Right lung (tissue), 10 donors: Measurements from ENCODE around the gene NT5DC4. TPM values are rescaled to one million over a fixed set of nuclear protein-coding genes. Genes with fewer than 3 reads are reported as not detected.

Experiments
- DNase-seq, 2 donors: peaks; one replicate each; pipeline ENCODE4 v3.0.0-alpha.2; 2013
- long read RNA-seq, 8 donors: transcript quantifications; one replicate each; lab custom pipeline, GENCODE V29; 2026
- polyA plus RNA-seq, 5 donors: library from polyadenylated mRNA; unstranded; fragments of 120-200 nt; gene quantifications; one replicate each; pipeline versions ENCODE4 v1.2.1 to v1.2.3, GENCODE V29; 2013; ENCODE audit warnings: inconsistent platforms in 1 of 5, low replicate concordance in 1 of 5; ENCODE audit not compliant: insufficient read length in 5 of 5, insufficient read depth in 1 of 5

NT5DC4 gene
- polyA plus RNA-seq: under 1 TPM in 2 of 5 donors, not detected in 3; 0.06 to 0.13 TPM
- long read RNA-seq, donor 1, partial matches to known transcripts: 8 of 13 reads
- long read RNA-seq, donor 1, other reads (novel, unspliced or antisense): 5 of 13 reads
- long read RNA-seq, donor 2: 0 reads
- long read RNA-seq, donor 3: 0 reads
- long read RNA-seq, donor 4: 0 reads
- long read RNA-seq, donor 5, partial matches to known transcripts: 37 of 48 reads
- long read RNA-seq, donor 5, other reads (novel, unspliced or antisense): 11 of 48 reads
- long read RNA-seq, donor 6: 0 reads
- long read RNA-seq, donor 7: 0 reads
- long read RNA-seq, donor 8: 0 reads

- DNase-seq: no peak
These were observed at the start of gene NT5DC4 for GRCh38 chr2:112720785-112721184. NT5DC4 (plus strand) TSS chr2:112721020; CDS start chr2:112721080, 60 bp downstream.

GRCh38 chr2:112671801-112672200 lies 49.0 kb upstream of the NT5DC4 start:
- no peak for DNase-seq

GRCh38 chr2:112673008-112673407 lies 47.8 kb upstream of the NT5DC4 start:
- DNase-seq: no peak

- DNase-seq: peak; percentile 20 to 37
These were observed 46.6 kb upstream of the NT5DC4 start for GRCh38 chr2:112674229-112674628.

GRCh38 chr2:112679484-112679883 lies 41.3 kb upstream of the NT5DC4 start:
- DNase-seq: no peak

GRCh38 chr2:112680666-112681101 lies 40.1 kb upstream of the NT5DC4 start:
- DNase-seq: no peak

GRCh38 chr2:112682101-112682500 lies 38.7 kb upstream of the NT5DC4 start:
- DNase-seq: no peak

- no peak for DNase-seq
These were observed 37.0 kb upstream of the NT5DC4 start for GRCh38 chr2:112683550-112684414.

GRCh38 chr2:112684415-112684775 lies 36.4 kb upstream of the NT5DC4 start:
- no peak for DNase-seq

GRCh38 chr2:112685271-112685884 lies 35.4 kb upstream of the NT5DC4 start:
- no peak for DNase-seq

GRCh38 chr2:112686348-112687217 lies 34.2 kb upstream of the NT5DC4 start:
- no peak for DNase-seq

GRCh38 chr2:112687522-112687921 lies 33.3 kb upstream of the NT5DC4 start:
- no peak for DNase-seq

- no peak for DNase-seq
These were observed 32.5 kb upstream of the NT5DC4 start for GRCh38 chr2:112688086-112688880.

GRCh38 chr2:112690853-112691401 lies 29.9 kb upstream of the NT5DC4 start:
- no peak for DNase-seq

- DNase-seq: no peak
These were observed 28.9 kb upstream of the NT5DC4 start for GRCh38 chr2:112691881-112692281.

- DNase-seq: no peak
These were observed 28.3 kb upstream of the NT5DC4 start for GRCh38 chr2:112692495-112692911.

GRCh38 chr2:112692918-112693317 lies 27.9 kb upstream of the NT5DC4 start:
- DNase-seq: no peak

- no peak for DNase-seq
These were observed 27.2 kb upstream of the NT5DC4 start for GRCh38 chr2:112693596-112693995.

GRCh38 chr2:112694182-112694581 lies 26.6 kb upstream of the NT5DC4 start:
- DNase-seq: no peak

- no peak for DNase-seq
These were observed 21.8 kb upstream of the NT5DC4 start for GRCh38 chr2:112698834-112699515.
